Sciatic nerve (tissue), 2 donors: ENCODE data around the gene RBM42. TPM values are rescaled to one million over a fixed set of nuclear protein-coding genes. Genes with fewer than 3 reads are reported as not detected.
"Not testable (repeated sequence)": the region's sequence is repeated elsewhere in the genome, so short reads cannot be mapped to it uniquely, and the experiment has no call there.

Experiments used
- ATAC-seq: fragments of 200-7000 bp; cut with Tn5 transposase; one replicate; pipeline ENCODE4 v1.9.1; 2020; ENCODE audit warnings: mild to moderate bottlenecking, moderate library complexity
- DNase-seq: peaks from one replicate; pipeline ENCODE4 v3.0.0-alpha.2; 2020; ENCODE audit warnings: low spot score
- intact Hi-C: fragments of 100-400 bp; cut with DNase I; formaldehyde crosslinking; loops from one replicate; pipeline ENCODE4 v1.14.2; 2022
- total RNA-seq: library from RNA; stranded (reverse); fragmentation: NEBNext Ultra II Directional; extraction: Animal tissue kit (Norgen Biotek cat#: 25700); gene quantifications from one replicate; pipeline ENCODE4 v1.2.1, GENCODE V29; 2021
- donor health status: DM: no; HTN: no; CAD: no.
- donor health status: DM: no; HTN: no; CAD: no.

The RBM42 gene, protein sequence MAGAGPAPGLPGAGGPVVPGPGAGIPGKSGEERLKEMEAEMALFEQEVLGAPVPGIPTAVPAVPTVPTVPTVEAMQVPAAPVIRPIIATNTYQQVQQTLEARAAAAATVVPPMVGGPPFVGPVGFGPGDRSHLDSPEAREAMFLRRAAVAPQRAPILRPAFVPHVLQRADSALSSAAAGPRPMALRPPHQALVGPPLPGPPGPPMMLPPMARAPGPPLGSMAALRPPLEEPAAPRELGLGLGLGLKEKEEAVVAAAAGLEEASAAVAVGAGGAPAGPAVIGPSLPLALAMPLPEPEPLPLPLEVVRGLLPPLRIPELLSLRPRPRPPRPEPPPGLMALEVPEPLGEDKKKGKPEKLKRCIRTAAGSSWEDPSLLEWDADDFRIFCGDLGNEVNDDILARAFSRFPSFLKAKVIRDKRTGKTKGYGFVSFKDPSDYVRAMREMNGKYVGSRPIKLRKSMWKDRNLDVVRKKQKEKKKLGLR
- 56.7 TPM for total RNA-seq

DNA sequence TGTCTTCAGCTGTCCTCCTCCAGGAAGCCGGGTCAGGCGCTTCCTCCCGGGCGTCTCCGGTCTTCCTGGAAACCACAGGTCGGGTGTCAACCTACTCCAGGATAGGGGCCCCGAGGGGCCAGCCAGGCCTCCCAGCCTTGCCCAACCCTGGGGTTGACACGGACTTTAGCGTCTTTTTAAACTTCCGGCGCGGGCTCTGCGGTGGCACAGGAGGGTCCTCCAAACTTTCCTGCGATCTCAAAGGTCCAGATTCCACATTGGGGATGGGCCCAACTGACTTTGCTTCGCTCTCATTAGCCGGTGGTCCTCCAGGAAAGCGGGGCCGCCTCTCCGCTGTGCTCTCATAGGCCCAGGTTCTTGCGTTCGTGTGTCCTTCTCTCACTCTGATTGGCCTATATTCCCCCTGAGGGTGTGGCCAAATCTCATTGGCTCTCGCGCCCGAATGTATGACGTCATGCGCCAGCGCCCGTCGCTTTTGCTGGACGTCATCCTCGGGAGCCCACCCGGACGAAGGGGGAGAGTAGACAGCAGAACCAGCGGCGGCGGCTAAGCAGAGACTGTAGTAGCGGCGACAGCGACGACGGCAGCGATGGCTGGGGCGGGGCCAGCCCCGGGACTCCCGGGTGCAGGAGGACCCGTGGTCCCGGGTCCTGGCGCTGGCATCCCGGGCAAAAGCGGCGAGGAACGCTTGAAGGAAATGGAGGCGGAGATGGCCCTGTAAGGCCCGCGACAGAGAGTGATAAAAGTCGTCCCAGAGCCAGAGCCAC, at the start of gene RBM42:
RBM42 (plus strand) TSS at position 472 of the 767 bp plus-strand sequence; CDS start at position 590, 118 bp downstream.
- ATAC-seq (peak; percentile 100), DNase-seq (peak; percentile 98)
- intact Hi-C loops = no loop called here

DNA sequence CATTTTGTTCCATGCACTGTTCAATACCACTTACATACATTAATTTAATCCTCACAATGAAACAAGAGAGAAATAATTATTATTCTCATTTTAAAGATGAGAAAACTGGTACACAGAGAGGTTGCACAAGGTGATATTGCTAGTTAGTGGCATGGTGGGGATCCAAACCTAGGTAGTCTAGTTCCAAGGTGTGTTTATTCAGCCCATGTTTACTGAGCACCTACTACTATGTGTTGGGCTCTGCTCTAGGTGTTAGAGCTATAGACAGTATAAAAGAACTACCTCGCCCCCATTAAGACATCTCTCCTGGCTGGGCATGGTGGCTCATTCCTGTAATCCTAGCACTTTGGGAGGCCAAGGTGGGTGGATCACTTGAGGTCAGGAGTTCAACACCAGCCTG, 46.1 kb upstream of the RBM42 start:
- ATAC-seq = no peak
- DNase-seq = no peak
- intact Hi-C loops = no loop called here

DNA sequence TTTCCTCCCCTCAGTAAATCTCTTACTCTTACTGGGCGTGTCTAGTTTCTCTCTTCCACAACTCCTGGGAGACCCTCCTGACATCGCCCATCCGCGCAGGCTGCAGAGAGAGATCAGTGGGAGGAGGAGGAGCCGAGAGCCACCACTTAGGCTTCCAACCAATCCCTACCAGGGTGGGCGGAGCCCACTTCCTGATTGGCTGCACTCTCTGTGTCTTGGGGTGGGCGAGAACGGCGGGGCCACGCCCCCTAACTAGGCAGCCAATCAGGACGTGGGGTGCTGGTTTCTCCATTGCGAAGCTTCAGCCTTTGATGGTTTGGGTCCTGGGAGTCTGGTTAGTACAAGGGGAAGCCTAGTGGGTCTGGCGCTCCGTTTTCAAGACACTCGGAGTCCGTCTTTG, 43.0 kb upstream of the RBM42 start, which contains the start of gene PMIS2:
PMIS2 (plus strand) TSS at position 326 of the 400 bp plus-strand sequence. CDS start 87 bp downstream, outside the sequence.
- intact Hi-C loops = no loop called here
- ATAC-seq (no peak), DNase-seq (no peak)

DNA sequence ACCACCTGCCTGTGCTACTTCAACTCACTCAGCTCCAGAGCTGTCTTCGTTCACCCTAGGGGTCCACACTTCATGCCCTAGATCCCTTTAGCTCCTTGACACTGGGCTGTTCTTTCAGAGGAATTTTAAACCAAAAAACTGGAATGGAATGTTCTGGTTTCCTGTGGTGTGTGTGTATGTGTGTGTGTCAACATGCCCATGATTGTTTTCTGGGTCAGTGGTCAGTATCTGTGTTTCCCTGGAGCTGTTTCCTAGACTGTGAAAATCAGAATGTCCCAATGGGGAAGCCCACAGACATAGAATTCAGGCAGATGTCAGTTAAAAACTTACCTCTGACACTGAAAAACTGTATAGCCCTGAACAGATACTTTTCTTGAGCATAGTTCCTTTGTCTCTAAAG, 41.5 kb upstream of the RBM42 start:
- DNase-seq (no peak), ATAC-seq (no peak)
- intact Hi-C loops = no loop called here

DNA sequence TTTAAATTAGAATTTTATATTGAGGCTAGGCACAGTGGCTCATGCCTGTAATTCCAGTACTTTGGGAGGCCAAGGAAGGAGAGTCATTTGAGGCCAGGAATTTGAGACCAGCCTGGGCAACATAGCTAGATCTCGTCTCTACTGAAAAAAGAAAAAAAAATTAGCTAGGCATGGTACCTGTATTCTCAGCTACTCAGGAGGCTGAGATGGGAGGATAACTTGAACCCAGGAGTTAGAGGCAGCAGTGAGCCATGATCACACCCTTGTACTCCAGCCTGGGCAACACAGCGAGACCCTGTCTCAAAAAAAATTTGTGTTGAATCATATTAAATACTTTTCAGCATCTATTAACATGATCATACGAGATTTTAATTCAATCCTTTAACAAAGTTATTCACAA, 38.0 kb upstream of the RBM42 start:
- DNase-seq (no peak), ATAC-seq (no peak)
- intact Hi-C loops = no loop called here

DNA sequence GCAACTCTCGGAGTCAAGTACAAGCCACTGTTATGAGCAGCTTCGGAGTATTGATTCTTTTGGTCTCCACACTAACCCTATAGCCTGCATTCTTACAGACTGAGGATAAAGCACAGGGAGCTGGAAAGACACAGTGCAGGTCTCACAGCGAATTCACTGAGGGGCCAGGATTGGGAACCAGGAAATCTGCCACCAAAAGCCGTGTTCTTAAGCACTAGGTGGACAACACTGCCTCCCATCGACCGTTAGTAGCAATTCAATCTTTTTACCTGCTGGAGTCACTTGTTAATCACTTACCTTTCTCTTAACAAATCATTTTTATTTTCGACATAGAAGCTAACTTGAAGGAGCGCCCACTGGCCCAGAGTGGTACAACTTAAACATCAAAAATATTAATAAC, 36.6 kb upstream of the RBM42 start:
- ATAC-seq = no peak
- intact Hi-C loops = no loop called here

DNA sequence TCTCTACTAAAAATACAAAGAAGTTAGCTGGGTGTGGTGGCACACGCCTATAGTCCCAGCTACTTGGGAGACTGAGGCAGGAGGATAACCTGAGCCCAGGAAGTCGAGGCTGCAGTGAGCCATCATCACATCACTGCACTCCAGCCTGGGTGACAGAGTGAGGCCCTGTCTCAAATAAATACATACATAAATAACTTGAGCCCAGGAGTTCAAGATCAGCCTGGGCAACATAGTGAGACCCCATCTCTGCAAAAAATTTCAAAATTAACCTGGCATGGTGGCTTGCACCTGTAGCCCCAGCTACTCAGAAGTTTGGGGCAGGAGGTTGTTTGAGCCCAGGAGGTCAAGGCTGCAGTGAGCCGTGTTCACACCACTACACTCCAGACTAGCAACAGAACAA, 33.8 kb upstream of the RBM42 start:
- intact Hi-C loops, DNase-seq, ATAC-seq: not testable (repeated sequence)

More for the DNA sequence above, 36.6 kb upstream of the RBM42 start:
- no peak for DNase-seq

DNA sequence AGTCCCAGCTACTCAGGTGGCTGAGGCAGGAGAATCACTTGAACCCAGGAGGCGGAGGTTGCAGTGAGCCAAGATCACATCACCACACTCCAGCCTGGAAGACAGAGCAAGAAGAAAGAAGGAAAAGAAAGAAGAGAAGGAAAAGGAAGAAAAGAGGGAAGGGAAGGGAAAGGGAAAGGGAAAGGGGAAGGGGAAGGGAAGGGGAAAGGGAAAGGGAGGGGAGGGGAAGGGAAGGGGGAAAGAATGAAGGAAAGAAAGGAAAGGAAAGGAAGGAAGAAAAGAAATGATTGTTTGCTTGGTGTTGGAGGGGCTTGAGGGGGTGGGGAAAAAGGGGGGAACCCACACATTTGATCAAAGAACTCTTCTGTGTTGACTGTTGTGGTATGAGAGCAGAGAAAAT, 32.9 kb upstream of the RBM42 start:
- DNase-seq (no peak), ATAC-seq (no peak)
- intact Hi-C loops = no loop called here

DNA sequence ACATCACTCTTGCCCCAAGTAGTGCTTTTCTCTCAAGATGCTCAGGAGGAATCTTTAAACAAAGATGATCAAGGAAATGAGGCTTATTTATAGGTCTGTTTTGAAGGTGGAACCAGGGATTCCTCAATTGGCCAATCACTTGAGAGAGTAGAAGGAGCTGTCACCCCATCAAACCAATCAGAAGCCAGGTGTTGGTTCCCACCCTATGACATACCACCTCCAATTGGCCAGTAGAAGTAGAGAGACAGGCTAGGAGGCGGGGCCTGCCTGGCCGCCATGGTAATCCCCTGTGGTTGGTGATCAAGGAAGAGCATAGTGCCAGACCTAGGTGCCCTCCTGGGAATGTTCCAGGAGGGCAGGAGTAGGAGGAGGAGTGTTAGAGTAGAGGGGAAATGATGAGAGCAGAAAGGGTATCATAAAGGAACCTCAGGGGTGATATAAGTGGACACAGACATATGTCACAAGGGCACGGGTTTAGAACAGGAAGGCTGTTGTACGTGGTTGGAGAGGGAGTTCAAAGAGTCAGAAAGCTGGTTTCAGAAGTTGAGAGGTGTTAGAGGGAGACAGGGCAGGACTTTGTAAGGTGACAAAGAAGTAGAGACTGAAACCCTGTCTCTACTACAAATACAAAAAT, 32.4 kb upstream of the RBM42 start:
- DNase-seq = no peak
- intact Hi-C loops = no loop called here
- ATAC-seq = no peak

DNA sequence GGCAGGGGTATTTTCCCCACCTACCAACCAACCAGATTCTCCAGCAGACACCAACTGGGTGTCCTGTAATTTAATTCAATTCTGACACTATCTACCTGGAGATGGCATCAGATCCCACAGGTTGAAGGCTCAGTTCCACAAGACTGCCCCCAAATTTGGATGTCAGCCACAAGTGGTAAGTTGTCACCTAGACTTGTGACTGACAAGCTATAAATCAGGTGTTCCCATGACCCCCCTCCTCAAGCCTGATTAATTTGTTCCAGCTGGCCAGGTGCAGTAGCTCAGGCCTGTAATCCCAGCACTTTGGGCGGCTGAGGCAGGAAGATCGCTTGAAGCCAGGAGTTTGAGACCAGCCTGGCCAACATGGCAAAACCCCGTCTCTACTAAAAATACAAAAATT, 26.9 kb upstream of the RBM42 start:
- ATAC-seq = no peak
- intact Hi-C loops = no loop called here
- DNase-seq = no peak

DNA sequence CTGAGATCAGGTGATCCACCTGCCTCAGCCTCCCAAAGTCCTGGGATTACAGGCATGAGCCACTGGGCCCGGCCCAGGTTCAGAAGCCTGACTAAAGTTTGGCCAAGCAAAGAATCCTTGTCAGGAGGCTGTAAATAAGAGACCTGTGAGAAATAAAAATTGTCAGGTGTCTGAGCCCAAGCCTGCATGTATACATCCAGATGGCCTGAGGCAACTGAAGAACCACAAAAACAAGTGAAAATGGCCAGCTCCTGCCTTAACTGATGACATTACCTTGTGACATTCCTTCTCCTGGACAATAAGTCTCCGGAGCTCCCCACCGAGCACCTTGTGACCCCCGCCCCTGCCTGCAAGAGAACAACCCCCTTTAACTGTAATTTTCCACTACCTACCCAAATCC, 24.4 kb upstream of the RBM42 start:
- ATAC-seq, intact Hi-C loops, DNase-seq: not testable (repeated sequence)

DNA sequence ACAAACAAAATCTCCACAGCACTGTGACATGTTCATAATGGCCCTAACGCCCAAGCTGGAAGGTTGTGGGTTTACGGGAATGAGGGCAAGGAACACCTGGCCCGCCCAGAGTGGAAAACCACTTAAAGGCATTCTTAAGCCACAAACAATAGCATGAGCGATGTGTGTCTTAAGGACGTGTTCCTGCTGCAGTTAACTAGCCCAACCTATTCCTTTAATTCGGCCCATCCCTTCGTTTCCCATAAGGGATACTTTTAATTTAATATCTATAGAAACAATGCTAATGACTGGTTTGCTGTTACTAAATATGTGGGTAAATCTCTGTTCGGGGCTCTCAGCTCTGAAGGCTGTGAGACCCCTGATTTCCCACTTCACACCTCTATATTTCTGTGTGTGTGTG, 21.7 kb upstream of the RBM42 start:
- intact Hi-C loops, ATAC-seq, DNase-seq: not testable (repeated sequence)

DNA sequence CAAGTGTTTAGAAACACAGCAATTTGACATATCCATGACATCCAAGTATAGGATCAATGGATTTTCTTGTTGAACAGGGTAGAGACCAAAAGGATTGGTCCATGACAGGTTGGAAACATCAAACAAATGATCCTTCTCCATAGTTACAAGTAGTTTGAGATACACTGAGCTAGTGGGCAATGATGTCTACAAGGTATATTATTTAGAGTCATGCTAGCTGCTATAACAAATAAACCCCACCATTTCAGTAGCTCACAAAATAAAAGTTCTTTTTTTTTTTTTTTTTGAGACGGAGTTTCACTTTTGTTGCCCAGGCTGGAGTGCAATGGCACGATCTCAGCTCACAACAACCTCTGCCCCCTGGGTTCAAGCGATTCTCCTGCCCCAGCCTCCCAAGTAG, 21.2 kb upstream of the RBM42 start:
- intact Hi-C loops = no loop called here
- ATAC-seq (no peak), DNase-seq (no peak)

DNA sequence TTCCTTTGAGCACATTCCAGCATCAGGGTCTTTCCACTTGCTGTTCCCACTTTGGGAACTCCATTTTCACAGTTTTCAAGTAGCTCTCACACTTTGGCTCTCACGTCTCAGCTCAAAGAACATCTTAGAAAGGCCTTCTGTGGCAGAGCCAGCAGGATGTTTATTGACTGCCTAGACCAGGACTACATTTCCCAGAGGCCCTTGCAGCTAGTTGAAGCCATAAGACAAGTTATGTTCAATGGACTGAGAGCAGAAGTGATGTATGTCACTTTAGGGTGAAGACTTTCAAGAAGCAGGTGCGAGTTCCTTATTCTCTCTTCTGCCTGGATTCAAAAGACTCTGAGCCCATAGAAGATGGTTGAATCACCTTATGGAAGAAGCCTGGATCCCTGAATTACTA, 20.6 kb upstream of the RBM42 start:
- intact Hi-C loops = no loop called here
- no peak for ATAC-seq
- no peak for DNase-seq

DNA sequence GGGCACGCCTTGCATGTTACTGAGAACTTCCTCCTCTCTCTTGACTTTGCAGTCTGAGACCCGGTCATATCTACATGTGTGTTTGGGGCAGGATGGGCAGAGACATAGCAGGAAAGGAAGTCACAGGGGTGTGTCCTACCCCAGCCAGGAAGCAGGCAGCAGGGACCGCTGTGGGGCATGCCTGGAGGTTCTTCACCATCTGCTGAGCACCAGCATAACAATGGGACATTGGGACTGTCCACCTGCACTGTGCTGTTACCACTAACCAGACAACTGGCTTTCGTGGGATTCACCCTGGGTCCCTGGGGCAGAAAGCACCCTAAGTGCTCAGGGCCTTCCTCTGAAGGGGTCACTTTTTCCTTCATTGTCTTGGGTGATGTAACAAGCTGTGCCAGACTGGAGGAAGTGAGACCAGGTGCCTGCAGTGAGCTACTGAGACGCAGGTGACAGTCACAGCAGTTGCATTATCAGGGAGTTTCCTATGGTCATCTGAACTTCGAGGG, 18.9 kb upstream of the RBM42 start:
- DNase-seq (no peak), ATAC-seq (no peak)
- intact Hi-C loops = no loop called here

DNA sequence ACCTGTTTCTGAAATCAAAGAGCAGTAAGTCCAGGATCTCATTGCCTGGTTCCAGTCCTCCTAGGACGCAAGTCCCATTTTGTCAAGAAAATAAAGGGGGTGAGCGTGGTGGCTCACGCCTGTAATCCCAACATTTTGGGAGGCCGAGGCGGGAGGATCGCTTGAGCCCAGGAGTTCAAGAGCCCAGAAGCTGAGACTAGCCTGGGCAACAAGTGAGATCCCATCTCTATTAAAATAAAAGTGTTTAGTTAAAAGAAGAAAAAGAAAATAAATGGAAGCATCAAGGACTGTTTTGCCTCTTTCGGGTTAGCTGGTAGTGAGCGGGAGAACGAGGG, 16.6 kb upstream of the RBM42 start:
- ATAC-seq (peak; percentile 6), DNase-seq (no peak)
- intact Hi-C loops = no loop called here

DNA sequence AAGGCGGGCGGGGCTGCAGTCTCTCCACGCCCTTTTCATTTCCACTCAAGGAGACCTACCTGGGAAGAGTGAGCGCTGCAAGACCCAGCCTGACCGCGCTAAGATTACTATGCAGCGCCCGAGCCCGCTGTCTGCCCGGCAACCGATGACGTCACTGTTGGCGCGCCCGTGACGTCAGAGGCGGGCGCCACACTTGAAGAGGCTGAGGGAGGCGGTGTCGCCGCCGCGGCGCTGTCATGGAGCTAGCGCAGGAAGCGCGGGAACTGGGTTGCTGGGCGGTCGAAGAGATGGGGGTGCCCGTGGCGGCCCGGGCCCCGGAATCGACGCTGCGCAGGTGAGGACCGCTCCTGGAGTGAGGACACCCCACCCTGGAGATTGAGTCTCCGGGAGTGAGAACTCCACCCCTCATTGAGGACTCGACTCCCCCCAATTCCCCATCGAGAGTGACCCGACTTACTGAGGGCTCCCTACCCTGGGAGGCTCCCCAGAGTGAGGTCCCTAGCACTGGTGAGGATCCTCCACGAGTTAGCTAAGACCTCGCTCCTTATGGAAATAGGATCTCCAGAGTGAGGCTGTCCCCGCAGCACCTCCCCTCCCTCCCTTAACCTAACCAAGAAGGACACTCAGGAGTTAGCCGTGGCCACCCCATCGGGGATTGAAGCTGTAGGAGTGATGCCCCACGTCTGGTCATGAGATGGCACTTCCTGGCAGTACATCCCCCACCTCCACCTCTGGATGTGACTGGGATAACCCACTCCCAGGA, 16.1 kb upstream of the RBM42 start, which contains the start of gene HAUS5:
HAUS5 (plus strand) TSS at position 177 of the 763 bp plus-strand sequence; CDS start at position 237, 60 bp downstream.
- DNase-seq = peak; percentile 95
- intact Hi-C loops = no loop called here
- ATAC-seq = peak; percentile 99

DNA sequence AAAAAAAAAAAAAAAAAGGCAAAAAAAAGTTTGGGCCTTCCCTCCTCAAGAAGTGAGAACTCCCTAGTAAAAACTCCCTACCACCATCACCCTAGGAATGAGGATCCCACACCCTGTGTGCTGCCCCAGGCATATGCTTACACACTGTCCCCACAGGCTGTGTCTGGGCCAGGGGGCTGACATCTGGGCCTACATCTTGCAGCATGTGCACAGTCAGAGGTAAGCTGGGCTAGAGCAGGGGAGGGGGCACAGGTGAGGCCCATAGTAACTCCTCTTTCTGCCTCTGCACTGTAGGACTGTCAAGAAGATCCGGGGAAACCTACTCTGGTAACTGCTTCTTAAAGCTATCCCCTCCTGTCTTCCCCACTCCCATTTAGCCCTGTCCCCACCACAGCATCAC, 15.3 kb upstream of the RBM42 start:
- intact Hi-C loops = no loop called here

DNA sequence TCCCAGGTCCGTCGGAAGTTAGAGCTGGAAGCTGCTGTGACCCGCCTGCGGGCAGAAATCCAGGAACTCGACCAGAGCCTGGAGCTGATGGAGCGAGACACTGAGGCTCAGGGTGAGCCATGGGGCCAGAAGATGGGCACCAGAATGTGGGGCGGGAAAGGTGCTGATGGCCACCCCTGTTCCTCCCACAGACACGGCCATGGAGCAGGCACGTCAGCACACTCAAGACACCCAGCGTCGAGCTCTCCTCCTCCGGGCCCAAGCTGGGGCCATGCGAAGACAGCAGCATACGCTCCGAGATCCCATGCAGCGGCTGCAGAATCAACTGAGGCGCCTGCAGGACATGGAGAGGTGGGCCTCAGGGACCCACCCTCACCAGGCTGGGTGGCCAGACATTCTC, 13.8 kb upstream of the RBM42 start:
- ATAC-seq (no peak), DNase-seq (no peak)
- intact Hi-C loops = no loop called here

More for the DNA sequence above, 15.3 kb upstream of the RBM42 start:
- DNase-seq = no peak
- no peak for ATAC-seq
